ENCODE results near the gene TSPAN9.

The TSPAN9 gene

GRCh38 chr12:3330976-3331510 is 253.9 kb downstream of the TSPAN9 start:
- H2AFZ ChIP-seq (ENCODE audit: low read depth, low read length) = no peak overlapping the region
- H3K4me1 ChIP-seq (ENCODE audit: insufficient read depth, low read length) = peaks cover 4% of the 10 kb centered on the region
- peaks cover 2% of the 10 kb centered on the region for H3K9me3 ChIP-seq (ENCODE audit: low read length)
- H3K27me3 ChIP-seq (ENCODE audit: insufficient read depth, low read length) = peaks cover 3% of the 10 kb centered on the region
- H3K4me3 ChIP-seq (ENCODE audit: low read length) = no peak overlapping the region
- no peaks in the 10 kb centered on the region for H3K36me3 ChIP-seq (ENCODE audit: insufficient read depth, low read length)

GRCh38 chr12:3332188-3332587 is 255.0 kb downstream of the TSPAN9 start:
- Histone ChIP-seq H3K4me1 (ENCODE audit: insufficient read depth, low read length) (peaks cover 13% of the 10 kb centered on the region), H2AFZ (ENCODE audit: low read depth, low read length) (no peak overlapping the region), H3K4me3 (ENCODE audit: low read length) (no peak overlapping the region), H3K27me3 (ENCODE audit: insufficient read depth, low read length) (peaks cover 3% of the 10 kb centered on the region), H3K36me3 (ENCODE audit: insufficient read depth, low read length) (no peaks in the 10 kb centered on the region), H3K9me3 (ENCODE audit: low read length) (peaks cover 2% of the 10 kb centered on the region)

- H3K9me3 ChIP-seq (ENCODE audit: low read length) = peaks cover 2% of the 10 kb centered on the region
- H3K4me3 ChIP-seq (ENCODE audit: low read length) = no peak overlapping the region
- no peaks in the 10 kb centered on the region for H3K36me3 ChIP-seq (ENCODE audit: insufficient read depth, low read length)
Measured at GRCh38 chr12:3333583-3333982, 256.4 kb downstream of the TSPAN9 start.

GRCh38 chr12:3333991-3334391 is 256.8 kb downstream of the TSPAN9 start:
- H3K4me3 ChIP-seq (ENCODE audit: low read length) = no peak overlapping the region
- peaks cover 16% of the 10 kb centered on the region for H3K4me1 ChIP-seq (ENCODE audit: insufficient read depth, low read length)
- no peak overlapping the region for H2AFZ ChIP-seq (ENCODE audit: low read depth, low read length)
- H3K9me3 ChIP-seq (ENCODE audit: low read length) = peaks cover 2% of the 10 kb centered on the region
- no peaks in the 10 kb centered on the region for H3K36me3 ChIP-seq (ENCODE audit: insufficient read depth, low read length)
- H3K27me3 ChIP-seq (ENCODE audit: insufficient read depth, low read length) = peaks cover 3% of the 10 kb centered on the region

More at GRCh38 chr12:3333583-3333982, 256.4 kb downstream of the TSPAN9 start:
- Histone ChIP-seq H3K27me3 (ENCODE audit: insufficient read depth, low read length) (peaks cover 3% of the 10 kb centered on the region), H2AFZ (ENCODE audit: low read depth, low read length) (no peak overlapping the region), H3K4me1 (ENCODE audit: insufficient read depth, low read length) (peaks cover 16% of the 10 kb centered on the region)

GRCh38 chr12:3335078-3335487 is 257.9 kb downstream of the TSPAN9 start:
- H3K4me1 ChIP-seq (ENCODE audit: insufficient read depth, low read length) = peaks cover 16% of the 10 kb centered on the region
- no peak overlapping the region for H2AFZ ChIP-seq (ENCODE audit: low read depth, low read length)
- H3K27me3 ChIP-seq (ENCODE audit: insufficient read depth, low read length) = no peaks in the 10 kb centered on the region
- no peak overlapping the region for H3K4me3 ChIP-seq (ENCODE audit: low read length)
- peaks cover under 1% of the 10 kb centered on the region for H3K9me3 ChIP-seq (ENCODE audit: low read length)
- H3K36me3 ChIP-seq (ENCODE audit: insufficient read depth, low read length) = no peaks in the 10 kb centered on the region
